ENCODE results near the gene HOXB2. TPM values are rescaled to one million over a fixed set of nuclear protein-coding genes. Genes with fewer than 3 reads are reported as not detected.

HOXB2 gene
- total RNA-seq, 1 experiment from 2014 or later, result 34.5 TPM

GRCh38 chr17:48559840-48560817, 15.2 kb upstream of the HOXB2 start:
- TF ChIP-seq EZH2 (IDR thresholded peaks at IDR 0.05; ENCODE audit: borderline replicate concordance, low read depth, low read length, poor library complexity, severe bottlenecking) (no peak), CTCF (conservative IDR thresholded peaks at IDR 0.05; ENCODE audit: low read depth, low read length) (no peak)
- H3K27me3 ChIP-seq (replicated peaks; ENCODE audit: insufficient read depth, low read depth, low read length, poor library complexity), result no peaks in the 10 kb centered on the region
- POLR2A ChIA-PET (ENCODE audit: low non-redundant PET), result interaction anchor here (0.6 kb wide), 1 partner anchor 14 kb away, joined by 3 read pairs; no protein-coding TSS in a partner anchor
- H3K27ac ChIP-seq (ENCODE audit: low read depth, low read length, poor library complexity, severe bottlenecking), result no peak overlapping the region
- no peaks in the 10 kb centered on the region for H3K36me3 ChIP-seq (ENCODE audit: insufficient read depth, low read length, poor library complexity, severe bottlenecking)
- H3K4me3 ChIP-seq (ENCODE audit: low read depth, low read length, poor library complexity, severe bottlenecking), result no peak overlapping the region
- intact Hi-C loops (cut with micrococcal nuclease; ENCODE audit: unreplicated experiment), result no loop called here
- no peak for DNase-seq (ENCODE audit: low spot score)
- peaks cover 65% of the 10 kb centered on the region for H3K4me1 ChIP-seq (ENCODE audit: insufficient read depth, low read length, poor library complexity, severe bottlenecking)
- H3K9me3 ChIP-seq (ENCODE audit: low read depth, low read length, poor library complexity, severe bottlenecking), result no peaks in the 10 kb centered on the region
- BruUV-seq (replicated peaks), result no TSS peak
- CTCF ChIA-PET, result no interaction called here

GRCh38 chr17:48559122-48559839, 14.4 kb upstream of the HOXB2 start:
- Histone ChIP-seq H3K36me3 (ENCODE audit: insufficient read depth, low read length, poor library complexity, severe bottlenecking) (no peaks in the 10 kb centered on the region), H3K4me3 (ENCODE audit: low read depth, low read length, poor library complexity, severe bottlenecking) (no peak overlapping the region), H3K27ac (ENCODE audit: low read depth, low read length, poor library complexity, severe bottlenecking) (no peak overlapping the region), H3K27me3 (replicated peaks; ENCODE audit: insufficient read depth, low read depth, low read length, poor library complexity) (no peaks in the 10 kb centered on the region), H3K9me3 (ENCODE audit: low read depth, low read length, poor library complexity, severe bottlenecking) (no peaks in the 10 kb centered on the region), H3K4me1 (ENCODE audit: insufficient read depth, low read length, poor library complexity, severe bottlenecking) (peaks cover 63% of the 10 kb centered on the region)
- POLR2A ChIA-PET (ENCODE audit: low non-redundant PET), result no interaction called here
- TF ChIP-seq CTCF (conservative IDR thresholded peaks at IDR 0.05; ENCODE audit: low read depth, low read length) (no peak), EZH2 (IDR thresholded peaks at IDR 0.05; ENCODE audit: borderline replicate concordance, low read depth, low read length, poor library complexity, severe bottlenecking) (no peak)
- no TSS peak for BruUV-seq (replicated peaks)
- DNase-seq (ENCODE audit: low spot score), result no peak
- intact Hi-C loops (cut with micrococcal nuclease; ENCODE audit: unreplicated experiment), result no loop called here
- CTCF ChIA-PET, result no interaction called here

GRCh38 chr17:48558831-48559121, 13.9 kb upstream of the HOXB2 start:
- H3K36me3 ChIP-seq (ENCODE audit: insufficient read depth, low read length, poor library complexity, severe bottlenecking), result no peaks in the 10 kb centered on the region
- no peaks in the 10 kb centered on the region for H3K9me3 ChIP-seq (ENCODE audit: low read depth, low read length, poor library complexity, severe bottlenecking)
- intact Hi-C loops (cut with micrococcal nuclease; ENCODE audit: unreplicated experiment), result no loop called here
- CTCF ChIA-PET, result no interaction called here
- no peak for DNase-seq (ENCODE audit: low spot score)
- H3K4me1 ChIP-seq (ENCODE audit: insufficient read depth, low read length, poor library complexity, severe bottlenecking), result peaks cover 65% of the 10 kb centered on the region
- no TSS peak for BruUV-seq (replicated peaks)
- no peak overlapping the region for H3K27ac ChIP-seq (ENCODE audit: low read depth, low read length, poor library complexity, severe bottlenecking)
- TF ChIP-seq CTCF (conservative IDR thresholded peaks at IDR 0.05; ENCODE audit: low read depth, low read length) (no peak), EZH2 (IDR thresholded peaks at IDR 0.05; ENCODE audit: borderline replicate concordance, low read depth, low read length, poor library complexity, severe bottlenecking) (no peak)
- POLR2A ChIA-PET (ENCODE audit: low non-redundant PET), result no interaction called here
- H3K27me3 ChIP-seq (replicated peaks; ENCODE audit: insufficient read depth, low read depth, low read length, poor library complexity), result no peaks in the 10 kb centered on the region
- H3K4me3 ChIP-seq (ENCODE audit: low read depth, low read length, poor library complexity, severe bottlenecking), result no peak overlapping the region

Measured in A673 (cell line).